Measurements from ENCODE around the gene LNPEP.

The LNPEP gene

GRCh38 chr5:97056263-97056662 is 120.4 kb downstream of the LNPEP start:
- no peak for DNase-seq (ENCODE audit: low read depth in 2 of 2)
- no peak overlapping the region for H3K4me3 ChIP-seq (replicated peaks in 1 of 2; ENCODE audit: low read depth in 2 of 2, low read length in 2 of 2)
- no peak for TF ChIP-seq CTCF (IDR thresholded peaks at IDR 0.05; ENCODE audit: low read depth, low read length)

GRCh38 chr5:97062046-97062445 is 126.2 kb downstream of the LNPEP start:
- DNase-seq (ENCODE audit: low read depth in 2 of 2): no peak
- no peak for TF ChIP-seq CTCF (IDR thresholded peaks at IDR 0.05; ENCODE audit: low read depth, low read length)
- H3K4me3 ChIP-seq (replicated peaks in 1 of 2; ENCODE audit: low read depth in 2 of 2, low read length in 2 of 2): no peak overlapping the region

GRCh38 chr5:97063251-97063650 is 127.4 kb downstream of the LNPEP start:
- no peak for TF ChIP-seq CTCF (IDR thresholded peaks at IDR 0.05; ENCODE audit: low read depth, low read length)
- H3K4me3 ChIP-seq (replicated peaks in 1 of 2; ENCODE audit: low read depth in 2 of 2, low read length in 2 of 2): no peak overlapping the region
- DNase-seq (ENCODE audit: low read depth in 2 of 2): no peak

- no peak for DNase-seq (ENCODE audit: low read depth in 2 of 2)
- no peak overlapping the region for H3K4me3 ChIP-seq (replicated peaks in 1 of 2; ENCODE audit: low read depth in 2 of 2, low read length in 2 of 2)
- TF ChIP-seq CTCF (IDR thresholded peaks at IDR 0.05; ENCODE audit: low read depth, low read length): no peak
Measured at GRCh38 chr5:97065475-97065874, 129.6 kb downstream of the LNPEP start.

- DNase-seq (ENCODE audit: low read depth in 2 of 2): no peak
- no peak for TF ChIP-seq CTCF (IDR thresholded peaks at IDR 0.05; ENCODE audit: low read depth, low read length)
- H3K4me3 ChIP-seq (replicated peaks in 1 of 2; ENCODE audit: low read depth in 2 of 2, low read length in 2 of 2): no peak overlapping the region
Measured at GRCh38 chr5:97067296-97067850, 131.5 kb downstream of the LNPEP start.

GRCh38 chr5:97070234-97070633 is 134.4 kb downstream of the LNPEP start:
- no peak for DNase-seq (ENCODE audit: low read depth in 2 of 2)
- no peak for TF ChIP-seq CTCF (IDR thresholded peaks at IDR 0.05; ENCODE audit: low read depth, low read length)
- H3K4me3 ChIP-seq (replicated peaks in 1 of 2; ENCODE audit: low read depth in 2 of 2, low read length in 2 of 2): no peak overlapping the region

GRCh38 chr5:97071101-97071500 is 135.2 kb downstream of the LNPEP start:
- H3K4me3 ChIP-seq (replicated peaks in 1 of 2; ENCODE audit: low read depth in 2 of 2, low read length in 2 of 2): no peak overlapping the region
- TF ChIP-seq CTCF (IDR thresholded peaks at IDR 0.05; ENCODE audit: low read depth, low read length): no peak
- DNase-seq (ENCODE audit: low read depth in 2 of 2): peak; percentile 43 to 47

Measured in cardiac fibroblast (primary cell).